Activated T-cell treated with anti-CD3 and anti-CD28 coated beads, Interleukin-2, amount 50 U/mL, for 4 hours (primary cell): ENCODE measurements around the gene BCL10. TPM values are rescaled to one million over a fixed set of nuclear protein-coding genes. Genes with fewer than 3 reads are reported as not detected.

ENCODE experiments used
- ATAC-seq, 2 donors: fragments of 200-7000 bp; cut with Tn5 transposase; one replicate each; pipeline ENCODE4 v1.10.0; 2021
- DNase-seq: peaks from one replicate; pipeline ENCODE4 v3.0.0-alpha.2; 2020
- H3K27me3 Mint-ChIP-seq: one replicate; pipeline ENCODE4 v1.8.0; 2021; ENCODE audit warnings: low read depth, mixed read lengths
- H3K36me3 Mint-ChIP-seq: one replicate; pipeline ENCODE4 v1.8.0; 2022; ENCODE audit warnings: mixed read lengths; ENCODE audit not compliant: insufficient read depth
- H3K4me1 Mint-ChIP-seq: one replicate; pipeline ENCODE4 v1.8.0; 2021; ENCODE audit warnings: low read depth, mixed read lengths
- H3K4me3 Mint-ChIP-seq: one replicate; pipeline ENCODE4 v1.8.0; 2021; ENCODE audit warnings: mild to moderate bottlenecking, moderate library complexity, mixed read lengths
- H3K9me3 Mint-ChIP-seq: one replicate; pipeline ENCODE4 v1.8.0; 2021; ENCODE audit warnings: mixed read lengths
- total RNA-seq, 3 donors: library from RNA; stranded (reverse); gene quantifications; one replicate each; pipeline ENCODE4 v1.2.1, GENCODE V29; 2021

The BCL10 gene
- total RNA-seq, 3 donors from 2014 or later, result 22.3 to 27.3 (median 27.1) TPM

DNA sequence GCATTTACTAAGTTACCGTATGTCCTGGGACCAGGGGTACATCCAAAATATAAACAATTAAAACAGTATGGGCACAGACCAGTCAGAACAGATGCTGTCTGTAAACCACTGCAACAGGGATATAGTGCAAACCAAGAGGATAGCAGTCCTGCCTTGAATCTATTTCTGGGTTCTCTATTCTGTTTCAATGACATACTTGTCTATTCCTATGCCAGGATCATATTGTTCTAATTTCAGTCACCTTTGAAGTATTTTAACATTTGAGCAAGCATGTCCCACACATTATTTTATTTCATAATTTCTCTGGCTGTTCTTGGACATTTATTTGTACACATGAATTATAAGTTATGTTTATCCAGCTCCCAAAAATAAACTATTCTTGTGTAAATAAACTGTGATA, 47.5 kb downstream of the BCL10 start:
- Mint-ChIP-seq H3K27me3 (no peaks in the 10 kb centered on the region), H3K9me3 (no peaks in the 10 kb centered on the region), H3K36me3 (no peaks in the 10 kb centered on the region), H3K4me1 (no peaks in the 10 kb centered on the region), H3K4me3 (no peak overlapping the region)
- no peak for DNase-seq
- ATAC-seq, result no peak

DNA sequence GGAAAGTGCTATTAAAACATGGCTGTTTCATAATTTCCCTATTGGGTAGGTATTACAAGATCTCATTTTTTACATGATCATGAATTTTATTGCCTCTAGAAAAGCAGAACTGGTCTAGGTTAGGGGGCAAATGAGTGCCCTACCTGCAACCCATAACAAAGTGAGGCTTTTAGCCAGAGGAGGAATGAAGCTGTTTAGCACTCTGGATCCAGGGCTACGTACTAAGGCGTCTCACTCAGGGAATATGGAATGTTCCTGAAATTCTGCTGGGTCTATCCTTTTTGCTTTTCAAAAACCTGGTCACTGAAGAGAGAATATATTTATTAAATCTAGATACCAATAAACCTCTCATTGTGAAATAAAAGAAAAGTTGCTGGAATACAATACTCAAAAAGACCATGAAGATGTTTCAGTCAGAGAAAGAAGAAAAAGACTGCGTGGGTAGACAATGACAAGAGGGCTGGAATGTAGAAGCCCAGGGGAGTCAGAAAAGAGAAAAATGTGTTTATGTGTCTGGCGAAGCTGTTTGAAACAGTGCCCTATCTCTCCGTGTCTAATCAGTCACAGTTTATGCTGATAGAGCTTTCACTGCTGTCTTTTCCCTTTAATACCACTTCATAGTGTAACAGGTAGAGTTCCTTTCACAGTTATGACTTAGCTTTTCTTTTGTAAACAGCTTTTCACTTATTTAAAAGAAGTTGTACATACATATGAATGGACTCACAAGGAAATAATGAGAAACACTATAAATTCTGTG, 50.6 kb downstream of the BCL10 start:
- no peak for DNase-seq
- Mint-ChIP-seq H3K27me3 (peaks cover 2% of the 10 kb centered on the region), H3K4me1 (no peaks in the 10 kb centered on the region), H3K9me3 (no peaks in the 10 kb centered on the region), H3K36me3 (no peaks in the 10 kb centered on the region), H3K4me3 (no peak overlapping the region)
- ATAC-seq, result no peak

DNA sequence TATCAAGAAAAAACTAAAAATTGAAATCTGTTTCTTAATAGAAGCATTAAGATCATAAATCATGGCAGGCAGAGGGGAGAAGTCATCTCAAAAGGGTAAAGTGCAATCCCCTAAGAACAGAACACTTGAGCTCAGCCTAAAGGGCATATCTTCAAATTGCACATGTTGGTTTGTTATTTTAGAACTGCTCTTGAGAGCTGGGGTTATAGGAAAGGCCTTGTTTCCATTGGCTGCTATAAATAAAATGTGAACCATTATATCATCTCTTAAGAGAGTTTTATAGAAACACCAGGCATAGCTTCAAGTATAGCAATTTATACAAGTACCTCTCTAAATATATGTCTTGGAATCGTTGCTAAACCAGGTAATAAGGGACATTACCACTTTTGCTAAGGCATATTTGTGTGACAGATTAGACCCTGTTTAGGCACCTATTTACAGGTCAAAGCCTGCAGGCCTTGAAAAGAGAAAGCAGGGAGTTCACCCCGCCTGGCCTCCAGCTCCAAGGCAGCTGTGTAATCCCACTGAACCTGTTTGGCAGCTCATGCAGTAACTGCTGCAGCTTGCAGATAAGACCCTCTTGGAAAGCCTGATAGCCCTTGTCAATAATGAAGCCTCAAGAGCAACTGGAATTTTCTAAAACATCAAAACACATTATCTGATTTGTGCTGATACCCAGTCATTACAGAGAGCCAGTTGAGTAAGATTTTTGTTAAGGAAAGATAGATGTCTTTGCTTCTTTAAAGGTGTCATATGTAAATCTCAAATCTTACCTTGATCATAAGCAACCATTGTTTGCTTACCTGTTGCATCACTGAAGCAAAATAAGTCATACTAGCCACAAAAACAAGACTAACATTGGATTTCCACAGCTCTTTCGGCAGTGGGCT, 51.5 kb downstream of the BCL10 start:
- Mint-ChIP-seq H3K4me1 (no peaks in the 10 kb centered on the region), H3K27me3 (peaks cover 2% of the 10 kb centered on the region), H3K4me3 (no peak overlapping the region), H3K9me3 (no peaks in the 10 kb centered on the region), H3K36me3 (no peaks in the 10 kb centered on the region)
- ATAC-seq (no peak), DNase-seq (no peak)

DNA sequence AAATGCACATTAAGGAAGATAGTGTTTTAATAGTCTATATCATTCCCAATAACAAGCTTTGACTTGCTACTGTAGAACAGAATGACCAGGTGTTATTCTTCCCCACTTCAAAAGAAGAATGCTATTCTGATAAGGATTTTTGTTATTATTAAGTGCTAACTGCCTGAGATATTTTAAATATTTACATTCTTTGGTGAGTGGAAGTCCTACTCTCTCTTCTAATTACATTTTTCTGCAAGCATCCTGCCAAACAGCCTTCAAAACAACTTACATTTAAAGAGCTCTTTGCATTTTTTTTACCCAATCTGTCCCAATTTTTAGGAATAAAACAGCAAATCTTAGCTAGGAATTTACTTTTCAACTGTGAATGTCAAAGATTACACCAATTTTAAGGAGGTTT, 52.1 kb downstream of the BCL10 start:
- no peak overlapping the region for H3K4me3 Mint-ChIP-seq
- H3K9me3 Mint-ChIP-seq, result no peaks in the 10 kb centered on the region
- no peak for ATAC-seq
- peaks cover 2% of the 10 kb centered on the region for H3K27me3 Mint-ChIP-seq
- H3K36me3 Mint-ChIP-seq, result no peaks in the 10 kb centered on the region
- H3K4me1 Mint-ChIP-seq, result no peaks in the 10 kb centered on the region
- DNase-seq, result no peak

DNA sequence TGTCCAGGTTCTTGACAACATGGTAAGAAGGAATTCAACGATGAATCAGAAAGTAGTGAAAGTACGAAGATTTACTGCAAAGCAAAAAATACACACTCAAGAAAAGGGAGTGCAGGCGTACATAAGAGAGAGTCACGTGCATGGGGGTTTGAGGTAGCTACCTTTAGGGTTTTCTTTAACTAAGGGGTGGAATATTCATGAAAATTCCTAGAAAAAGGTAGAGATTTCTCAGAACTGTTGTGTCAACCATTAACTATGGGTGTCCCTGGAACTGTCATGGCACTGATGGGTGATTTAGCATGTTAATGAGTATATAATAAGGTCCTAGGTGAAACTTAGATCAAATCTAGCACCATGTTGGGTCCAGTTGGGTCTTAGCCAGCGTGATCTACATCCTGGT, 53.1 kb downstream of the BCL10 start:
- no peak overlapping the region for H3K4me3 Mint-ChIP-seq
- no peak for ATAC-seq
- no peaks in the 10 kb centered on the region for H3K4me1 Mint-ChIP-seq
- no peak for DNase-seq
- no peaks in the 10 kb centered on the region for H3K9me3 Mint-ChIP-seq
- peaks cover 2% of the 10 kb centered on the region for H3K27me3 Mint-ChIP-seq
- no peaks in the 10 kb centered on the region for H3K36me3 Mint-ChIP-seq

DNA sequence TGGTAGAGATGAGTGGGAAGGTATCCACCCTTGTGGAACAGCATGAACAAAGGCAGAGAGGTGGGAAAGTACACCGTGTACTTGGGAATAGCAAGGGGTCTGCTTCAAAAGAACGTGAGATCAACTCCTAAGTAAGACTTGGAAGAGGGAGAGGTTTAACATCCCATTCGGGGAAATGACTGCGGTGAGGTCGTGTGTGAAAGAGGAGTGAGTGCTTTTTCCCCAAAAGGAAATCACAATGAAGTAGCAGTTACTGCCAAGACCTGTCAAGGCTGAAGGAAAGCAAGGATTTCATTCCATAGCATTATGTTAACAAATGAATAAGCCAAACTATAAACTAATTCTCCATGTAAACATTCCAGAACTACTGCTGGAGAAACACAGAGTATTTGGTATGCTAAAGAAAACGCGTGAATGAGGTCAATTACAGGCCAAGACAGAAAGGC, 55.7 kb downstream of the BCL10 start:
- Mint-ChIP-seq H3K9me3 (no peaks in the 10 kb centered on the region), H3K36me3 (no peaks in the 10 kb centered on the region), H3K4me1 (no peaks in the 10 kb centered on the region), H3K27me3 (peaks cover 11% of the 10 kb centered on the region), H3K4me3 (no peak overlapping the region)
- DNase-seq (no peak), ATAC-seq (no peak)

DNA sequence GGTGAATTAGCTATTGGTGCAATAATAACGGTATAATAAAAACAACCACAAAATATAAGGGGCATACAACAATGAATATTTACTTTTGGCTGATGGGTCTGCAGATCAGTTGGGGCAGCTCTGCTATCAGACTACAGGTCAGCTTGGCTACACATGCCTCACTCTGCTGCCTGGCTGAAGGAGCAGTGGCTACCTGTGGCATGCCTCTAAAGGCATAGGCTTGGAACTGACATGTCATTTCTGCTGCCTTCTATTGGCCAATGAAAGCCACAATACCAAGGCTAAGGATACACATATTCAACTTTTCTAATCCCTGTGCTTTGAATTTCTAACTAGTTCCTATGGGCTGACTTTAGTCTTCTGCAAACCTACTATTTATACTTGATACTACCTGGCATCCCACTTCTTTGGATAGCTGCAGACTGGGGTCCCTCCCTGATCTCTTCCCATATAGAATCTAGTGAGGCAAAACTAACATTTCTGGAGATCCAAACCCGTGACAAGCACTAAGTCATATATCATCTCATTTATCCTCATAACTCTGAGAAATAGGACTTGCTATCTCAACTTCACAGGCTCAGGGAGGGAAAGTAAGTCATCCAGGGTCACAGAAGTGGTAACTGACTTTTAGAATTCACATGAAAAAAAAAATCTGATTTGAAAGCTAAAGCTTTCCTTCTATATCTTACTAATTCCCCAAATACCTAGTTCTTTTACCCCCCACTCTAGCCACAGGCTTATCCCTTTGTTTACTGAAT, 56.4 kb downstream of the BCL10 start:
- Mint-ChIP-seq H3K36me3 (no peaks in the 10 kb centered on the region), H3K9me3 (no peaks in the 10 kb centered on the region), H3K27me3 (peaks cover 11% of the 10 kb centered on the region), H3K4me3 (no peak overlapping the region), H3K4me1 (no peaks in the 10 kb centered on the region)
- no peak for DNase-seq
- ATAC-seq, result no peak

DNA sequence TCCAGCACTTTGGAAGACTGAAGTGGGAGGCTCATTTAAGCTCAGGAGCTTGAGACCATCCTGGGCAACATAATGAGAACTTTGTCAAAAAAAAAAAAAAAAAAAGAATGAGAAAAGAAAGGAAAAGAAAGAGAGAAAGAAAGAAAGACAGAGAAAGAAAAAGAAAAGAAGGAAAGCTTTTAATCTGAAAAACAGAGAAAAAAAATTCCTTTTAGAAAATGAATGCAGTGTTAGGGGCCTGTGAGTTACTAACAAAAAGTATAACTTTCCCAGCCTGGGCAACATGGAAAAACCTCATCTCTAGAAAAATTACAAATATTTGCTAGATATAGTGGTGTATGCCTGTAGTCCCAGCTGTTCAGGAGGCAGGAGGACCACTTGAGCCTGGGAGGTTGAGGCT, 59.7 kb downstream of the BCL10 start:
- no peaks in the 10 kb centered on the region for H3K9me3 Mint-ChIP-seq
- ATAC-seq (no peak), DNase-seq (no peak)
- no peaks in the 10 kb centered on the region for H3K36me3 Mint-ChIP-seq
- H3K4me1 Mint-ChIP-seq, result no peaks in the 10 kb centered on the region
- H3K4me3 Mint-ChIP-seq, result no peak overlapping the region
- H3K27me3 Mint-ChIP-seq, result peaks cover 17% of the 10 kb centered on the region

Other genes starting within 250 kb of the BCL10 start
- under 1 TPM in 2 of 3 donors, not detected in 1; 0.08 to 0.19 TPM for gene MCOLN3, start 228.1 kb downstream of the BCL10 start, total RNA-seq
- gene SYDE2, start 75.6 kb downstream of the BCL10 start, total RNA-seq, result 1 to 10 TPM; 2.2 to 4.3 (median 3.6) TPM
- gene C1orf52, start 17.0 kb downstream of the BCL10 start, total RNA-seq, result 10 to 100 TPM; 29.1 to 36.3 (median 32.5) TPM
- under 1 TPM; 0.16 to 0.48 (median 0.21) TPM for gene DDAH1, start 188.5 kb upstream of the BCL10 start, total RNA-seq